PC-9 (cell line): Measurements from ENCODE around the gene KDM4B.

Source experiments
- CTCF ChIP-seq: fragments of 200-600 bp; sonication (generic); conservative IDR thresholded peaks from 2 replicates; pipeline ENCODE4 v1.6.1; 2017; ENCODE audit warnings: mixed run types, antibody characterized with exemption, mild to moderate bottlenecking, moderate library complexity
- EZH2 ChIP-seq: fragments of 200-600 bp; sonication (generic); IDR thresholded peaks from 2 replicates; pipeline ENCODE4 v1.8.0; 2017; ENCODE audit warnings: antibody characterized with exemption, low read depth

GRCh38 chr19:5002143-5002542 lies 33.2 kb downstream of the KDM4B start:
- TF ChIP-seq CTCF (no peak), EZH2 (no peak)
